Effector CD8-positive, alpha-beta T cell (primary cell): ENCODE data around the gene HOXD9.

Experiments
- DNase-seq: peaks from one replicate; lab custom pipeline; 2025; lab: John Stamatoyannopoulos, UW
- total RNA-seq, 4 experiments: gene quantifications; one replicate each; lab custom pipeline; 2026; lab: John Stamatoyannopoulos, UW

HOXD9 gene
- 0 to 0.09 (median 0) reads per million in 4 experiments for total RNA-seq

DNA sequence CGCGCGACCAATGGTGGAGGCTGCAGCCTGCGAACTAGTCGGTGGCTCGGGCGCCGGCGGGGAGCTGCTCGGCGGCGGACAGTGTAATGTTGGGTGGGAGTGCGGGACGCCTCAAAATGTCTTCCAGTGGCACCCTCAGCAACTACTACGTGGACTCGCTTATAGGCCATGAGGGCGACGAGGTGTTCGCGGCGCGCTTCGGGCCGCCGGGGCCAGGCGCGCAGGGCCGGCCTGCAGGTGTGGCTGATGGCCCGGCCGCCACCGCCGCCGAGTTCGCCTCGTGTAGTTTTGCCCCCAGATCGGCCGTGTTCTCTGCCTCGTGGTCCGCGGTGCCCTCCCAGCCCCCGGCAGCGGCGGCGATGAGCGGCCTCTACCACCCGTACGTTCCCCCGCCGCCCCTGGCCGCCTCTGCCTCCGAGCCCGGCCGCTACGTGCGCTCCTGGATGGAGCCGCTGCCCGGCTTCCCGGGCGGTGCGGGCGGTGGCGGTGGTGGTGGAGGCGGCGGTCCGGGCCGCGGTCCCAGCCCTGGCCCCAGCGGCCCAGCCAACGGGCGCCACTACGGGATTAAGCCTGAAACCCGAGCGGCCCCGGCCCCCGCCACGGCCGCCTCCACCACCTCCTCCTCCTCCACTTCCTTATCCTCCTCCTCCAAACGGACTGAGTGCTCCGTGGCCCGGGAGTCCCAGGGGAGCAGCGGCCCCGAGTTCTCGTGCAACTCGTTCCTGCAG, at the start of gene HOXD9:
TSS of gene HOXD9 (plus strand) at position 37 of the 728 bp plus-strand sequence. CDS start at position 87, 50 bp downstream.
- no peak for DNase-seq

DNA sequence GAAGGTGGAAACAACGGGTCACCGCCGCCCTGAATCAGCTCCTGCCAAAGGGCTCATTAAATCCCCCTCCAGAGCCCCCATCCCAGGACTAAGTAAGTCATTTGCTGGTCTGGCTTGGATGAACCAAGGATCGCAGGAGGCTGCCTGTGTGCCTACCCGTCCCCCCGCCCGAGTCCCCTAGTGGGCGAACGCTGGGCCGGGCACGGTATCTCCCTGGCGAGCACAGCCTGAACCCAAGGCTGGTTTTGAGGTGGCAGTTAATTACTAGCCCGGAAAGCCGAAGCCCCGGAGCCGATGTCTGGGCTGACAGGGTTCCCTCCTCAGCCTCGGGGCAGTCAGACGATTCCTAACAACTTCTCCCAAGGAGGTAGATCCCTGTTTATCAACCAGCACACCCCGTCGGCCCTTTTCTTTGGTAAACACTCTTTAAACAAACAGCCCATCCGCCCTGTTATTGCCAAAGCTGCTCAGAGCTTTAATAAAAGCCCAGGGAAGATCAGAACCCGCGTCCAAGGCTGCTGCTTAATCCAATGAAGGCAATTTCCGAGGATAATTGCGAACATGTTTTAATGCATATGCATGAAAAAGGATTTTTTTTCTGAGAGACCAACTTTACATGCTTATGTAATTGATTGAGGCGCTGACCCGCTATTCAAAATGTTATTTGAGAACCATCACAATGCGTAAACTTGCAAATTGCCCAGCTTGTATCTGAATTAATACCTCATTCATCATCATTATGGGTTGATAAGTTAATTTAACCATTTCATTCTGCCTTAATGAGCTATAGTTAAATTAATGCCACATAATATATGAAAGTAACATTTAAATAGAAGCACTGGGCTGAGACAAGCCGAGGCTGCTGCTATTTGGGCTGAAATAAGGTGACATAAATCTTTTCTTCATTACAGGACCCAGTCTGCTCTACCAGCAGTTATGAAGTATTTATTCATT, 49.3 kb upstream of the HOXD9 start:
- no peak for DNase-seq

DNA sequence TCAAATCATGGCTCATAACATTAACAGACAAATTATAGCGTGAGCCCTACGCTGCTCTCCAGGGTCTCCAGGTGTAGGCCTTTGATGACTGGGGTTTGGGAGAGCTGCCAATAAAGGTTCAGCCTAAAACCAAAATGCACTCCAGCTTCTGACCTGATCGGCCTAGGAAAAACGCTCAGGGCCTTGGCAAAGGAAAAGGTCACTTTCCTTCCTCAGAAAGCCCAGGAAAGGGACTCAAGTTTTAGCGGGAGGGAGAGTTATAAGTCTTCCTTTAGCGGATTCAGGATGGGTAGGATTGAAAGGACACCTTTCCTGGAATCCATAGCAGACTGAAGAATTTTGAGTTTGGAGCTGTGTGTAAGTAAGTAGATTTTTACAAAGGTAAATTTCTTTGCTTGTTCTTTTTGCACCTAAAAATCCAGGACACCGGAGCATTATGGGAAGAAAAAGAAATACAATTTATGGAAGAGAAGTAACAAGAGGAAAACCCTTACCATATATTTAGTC, 47.5 kb upstream of the HOXD9 start:
- no peak for DNase-seq

DNA sequence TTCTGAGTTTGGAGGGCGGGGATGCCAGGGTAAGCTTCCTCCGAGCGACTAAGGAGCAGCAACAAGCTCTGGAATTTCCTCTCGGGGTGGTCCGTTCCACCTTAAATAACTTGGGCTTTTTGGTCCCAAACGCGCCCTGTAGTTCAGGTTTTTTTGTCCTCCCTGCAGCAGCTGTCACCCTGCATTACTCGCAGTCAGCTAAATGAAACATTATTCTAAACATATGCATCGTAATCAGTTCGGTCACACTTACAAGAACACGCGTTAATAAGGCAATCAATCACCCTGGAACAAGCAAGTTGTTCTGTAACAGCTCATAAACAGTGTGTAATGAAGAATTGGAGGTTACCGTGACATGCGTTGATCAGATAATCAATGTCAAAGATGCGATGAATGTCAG, 47.0 kb upstream of the HOXD9 start:
- DNase-seq = no peak

DNA sequence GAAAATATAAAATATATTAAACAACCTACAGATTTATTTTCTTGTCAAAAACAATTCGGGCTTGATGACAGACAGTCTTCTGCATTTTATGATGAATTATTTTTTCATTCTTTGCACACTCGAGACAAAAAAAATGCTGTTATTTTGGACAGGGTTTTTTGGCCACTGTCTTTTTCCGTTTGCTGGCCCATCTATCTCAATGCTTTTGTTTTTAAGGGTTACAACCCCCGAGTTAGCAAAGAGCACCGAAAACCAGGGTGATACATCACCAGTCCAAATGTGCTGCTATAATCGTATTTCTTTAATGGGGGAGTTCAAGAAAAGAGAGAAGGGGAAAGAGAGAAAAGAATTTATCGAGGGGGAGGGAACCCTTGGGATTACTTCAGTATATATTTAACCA, 46.5 kb upstream of the HOXD9 start:
- DNase-seq = no peak

DNA sequence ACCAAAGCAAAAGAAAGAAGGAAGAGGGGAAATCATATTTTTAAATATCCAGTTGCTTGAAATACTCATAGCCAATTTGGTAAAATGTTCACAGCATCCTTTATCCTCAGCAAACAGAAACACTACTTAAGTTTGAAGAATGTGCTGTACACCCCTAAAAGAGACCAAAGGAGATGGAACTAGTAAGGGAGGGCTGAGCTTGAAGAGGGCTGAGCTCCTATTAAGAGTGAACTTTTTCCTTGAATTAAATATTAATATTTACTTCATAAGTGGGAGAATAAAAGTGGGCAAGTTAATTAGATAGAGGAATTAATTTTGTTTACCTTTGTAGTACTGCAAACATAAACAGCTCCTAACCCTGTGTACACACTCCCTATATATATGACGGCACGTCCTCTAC, 45.7 kb upstream of the HOXD9 start:
- no peak for DNase-seq

DNA sequence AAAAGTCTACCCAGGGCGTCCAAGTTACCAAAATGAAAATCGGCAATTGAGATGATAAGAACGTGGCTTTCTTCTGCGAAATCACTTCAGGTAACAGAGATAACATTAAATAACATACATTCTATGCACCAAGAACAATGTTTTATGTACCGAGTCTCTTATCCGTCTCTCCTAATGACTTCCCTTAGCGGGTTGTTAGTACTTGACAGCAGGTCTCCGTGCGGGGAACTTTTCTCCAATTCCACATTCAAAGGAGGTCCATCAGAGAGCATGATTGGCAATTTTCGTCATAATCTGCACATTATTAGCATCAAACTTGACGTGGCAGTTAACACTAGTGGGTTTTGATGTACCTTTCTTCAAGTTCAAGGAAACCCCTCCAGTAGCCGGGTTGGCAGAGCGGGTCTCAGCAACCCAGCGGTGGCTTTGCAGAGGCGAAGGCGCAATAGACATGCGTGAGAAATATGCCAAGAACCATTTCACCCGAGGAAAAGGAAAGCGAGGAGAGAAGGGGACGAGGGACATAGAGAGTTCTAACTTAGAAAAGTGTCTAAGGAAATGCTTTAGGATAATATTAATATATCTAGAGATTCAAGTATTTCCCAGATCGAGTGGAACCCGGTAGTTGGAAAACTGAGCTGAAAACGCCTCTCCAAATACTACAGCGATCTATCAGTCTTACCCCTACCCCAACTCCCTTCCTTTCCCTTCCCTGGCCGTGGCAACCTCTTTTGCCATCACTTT, 43.8 kb upstream of the HOXD9 start:
- DNase-seq = no peak

DNA sequence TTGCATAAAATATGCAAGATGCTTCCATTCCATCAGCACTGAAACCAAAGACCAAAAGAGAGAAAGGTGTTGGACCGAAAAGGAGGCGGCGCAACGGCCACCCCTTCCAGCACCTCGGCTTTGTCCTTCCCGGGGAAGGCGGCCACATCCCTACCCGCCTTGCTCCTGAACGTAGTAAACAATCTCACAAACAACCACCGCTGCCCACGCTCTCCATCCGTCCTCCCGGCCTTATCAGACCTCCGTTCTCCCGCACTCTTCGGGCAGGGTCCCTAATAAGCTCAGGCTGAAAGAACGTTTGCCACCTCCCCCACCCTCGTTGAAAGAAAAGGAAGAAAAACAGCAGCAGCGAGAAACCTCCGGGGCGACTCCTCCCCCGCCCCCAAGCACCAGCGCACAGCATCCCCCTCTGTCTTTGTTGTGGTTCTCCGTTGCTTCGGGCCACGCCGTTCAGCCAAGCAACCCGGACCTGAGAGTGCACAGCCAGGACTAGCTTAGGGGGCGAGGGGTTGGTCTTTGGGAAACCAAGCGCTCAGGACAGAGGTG, 43.2 kb upstream of the HOXD9 start:
- no peak for DNase-seq

DNA sequence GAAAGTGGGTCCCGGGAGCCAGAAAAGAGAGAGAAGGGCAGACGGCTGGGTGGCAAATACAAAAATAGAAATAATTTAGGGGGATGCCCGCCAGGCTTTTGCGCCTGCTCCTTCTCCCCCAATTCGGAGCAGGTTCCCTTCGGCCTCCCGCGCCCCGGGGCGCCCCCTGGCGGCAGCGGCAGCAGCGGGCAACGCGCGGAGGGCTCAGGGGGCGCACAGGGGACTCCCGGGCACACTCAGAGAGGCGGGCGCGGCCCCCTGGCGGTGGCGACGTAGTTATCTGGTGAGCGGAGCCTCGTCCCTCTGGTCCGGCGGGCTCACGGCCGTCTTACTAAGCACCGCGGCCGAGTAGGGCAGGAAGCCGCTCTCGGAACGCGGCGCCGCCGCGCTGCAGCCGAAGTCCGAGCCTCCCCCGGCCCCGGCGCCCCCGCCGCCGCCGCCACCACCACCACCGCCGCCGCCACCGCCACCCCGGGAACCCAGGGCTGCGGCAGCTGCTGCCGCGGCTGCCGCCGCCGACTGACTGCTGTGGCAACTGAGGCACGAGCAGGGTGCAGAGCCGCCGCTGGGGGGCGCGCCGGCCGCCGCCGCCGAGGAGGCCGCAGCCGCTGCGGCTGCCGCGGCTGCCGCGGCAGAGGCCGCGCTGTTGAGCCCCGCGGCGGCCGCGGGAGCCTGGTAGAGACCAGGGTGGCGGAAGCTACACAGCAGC, 42.5 kb upstream of the HOXD9 start:
- no peak for DNase-seq

DNA sequence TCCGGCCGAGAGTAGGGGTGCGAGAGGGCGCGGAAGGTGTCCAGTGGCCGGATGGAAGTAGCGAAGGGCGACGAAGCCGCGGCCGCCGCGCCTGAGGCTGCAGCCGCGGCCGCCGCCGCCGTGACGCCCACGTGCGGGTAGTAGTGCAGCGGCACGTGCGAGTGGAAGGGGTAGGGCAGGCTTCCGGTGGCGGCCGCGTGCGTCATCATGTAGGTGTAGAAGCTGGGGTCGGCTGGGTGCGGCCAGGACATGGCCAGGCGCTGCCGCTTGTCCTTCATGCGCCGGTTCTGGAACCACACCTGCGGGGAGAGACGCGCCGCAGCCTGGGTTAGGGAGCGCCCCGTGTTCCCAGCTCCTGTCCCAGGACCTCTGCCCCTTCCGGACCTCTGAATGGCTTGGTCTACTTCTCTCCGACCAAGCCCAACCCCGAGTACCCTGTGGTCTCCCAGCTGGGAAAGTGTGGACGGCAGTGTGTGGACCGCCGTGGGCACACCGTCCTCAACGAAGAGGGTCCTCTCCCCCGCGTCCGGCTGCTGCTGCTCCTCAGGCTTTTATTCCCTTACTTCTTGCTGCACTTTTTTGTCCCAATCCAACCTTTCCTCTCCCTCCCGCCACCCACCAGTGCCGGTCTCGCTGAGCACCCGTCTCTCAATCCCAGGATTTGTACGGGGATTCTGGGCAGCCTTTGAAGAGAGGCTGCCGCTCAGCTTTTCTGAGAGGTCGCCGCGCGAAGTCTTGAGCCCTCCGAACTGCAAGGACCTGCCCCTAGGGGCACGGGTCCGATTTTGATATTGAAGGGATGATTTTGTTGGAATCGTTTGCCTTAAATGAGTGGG, 41.8 kb upstream of the HOXD9 start:
- DNase-seq = no peak

DNA sequence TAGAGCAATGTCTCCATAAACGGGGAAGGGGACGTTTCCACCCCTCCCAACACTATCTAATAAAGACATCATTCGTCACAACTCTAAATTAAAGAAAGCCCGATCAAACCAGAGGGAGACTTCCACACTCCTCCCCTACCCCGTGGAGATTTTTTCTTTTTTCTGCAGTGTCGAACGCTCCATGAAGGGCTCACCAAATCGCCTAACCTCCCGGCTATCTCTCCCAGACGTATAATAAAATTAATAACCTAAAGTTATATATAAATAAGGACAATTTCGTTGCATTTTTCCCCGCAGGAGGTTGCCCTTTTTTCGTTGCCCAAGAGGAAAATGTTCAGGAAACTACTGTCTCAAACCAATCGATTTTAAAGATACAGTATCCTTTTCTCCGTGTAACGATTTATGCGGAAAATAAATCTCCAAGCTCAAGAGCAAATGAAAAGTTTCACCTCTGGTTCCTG, 41.1 kb upstream of the HOXD9 start:
- DNase-seq = no peak

DNA sequence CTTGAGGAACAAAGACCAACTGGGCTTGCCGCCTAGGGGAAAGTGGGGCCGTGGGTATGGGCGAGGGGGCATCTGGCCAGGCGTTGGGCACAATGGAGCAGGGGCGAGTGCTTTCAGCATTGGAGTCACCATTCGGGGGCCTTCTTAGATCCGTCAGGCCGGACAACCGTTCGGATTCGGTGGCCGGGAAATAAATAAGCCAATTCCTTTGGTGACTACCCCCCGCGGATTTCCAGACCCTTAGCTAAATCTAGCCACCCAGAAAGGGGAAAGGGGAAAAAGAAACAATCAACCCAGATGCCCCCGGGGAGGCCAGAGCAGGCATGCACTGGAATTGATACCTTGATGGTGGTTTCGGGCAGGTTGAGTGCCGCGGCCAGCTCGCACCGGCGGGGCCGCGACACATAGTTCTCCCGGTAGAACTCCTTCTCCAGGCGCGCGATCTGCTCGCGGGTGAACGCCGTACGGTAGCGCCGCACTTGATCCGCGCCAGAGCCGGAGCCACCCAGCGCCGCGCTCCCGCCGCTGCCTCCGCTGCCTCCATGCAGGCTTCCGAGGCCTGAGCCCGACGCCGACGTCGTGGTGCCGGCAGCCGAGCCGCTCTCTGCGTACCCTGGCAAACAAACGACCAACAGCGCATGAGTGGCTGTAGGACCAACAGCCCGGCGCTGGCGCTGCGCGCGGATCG, 40.5 kb upstream of the HOXD9 start:
- DNase-seq = no peak

DNA sequence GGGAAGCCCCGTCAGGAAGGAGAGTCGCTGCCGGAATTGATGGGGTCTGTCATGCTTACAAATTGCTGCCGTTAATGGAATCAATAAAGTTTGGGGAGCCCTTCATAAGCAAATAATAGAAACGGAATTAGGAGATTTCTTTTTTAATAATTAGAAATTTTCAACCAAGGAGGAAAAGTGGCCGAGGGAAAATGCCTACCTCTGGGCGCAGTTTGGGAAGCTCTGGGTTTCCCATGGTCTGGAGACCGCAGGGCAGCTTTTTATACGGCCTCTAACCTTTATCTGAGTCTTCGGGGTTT, 40.0 kb upstream of the HOXD9 start:
- DNase-seq = no peak

DNA sequence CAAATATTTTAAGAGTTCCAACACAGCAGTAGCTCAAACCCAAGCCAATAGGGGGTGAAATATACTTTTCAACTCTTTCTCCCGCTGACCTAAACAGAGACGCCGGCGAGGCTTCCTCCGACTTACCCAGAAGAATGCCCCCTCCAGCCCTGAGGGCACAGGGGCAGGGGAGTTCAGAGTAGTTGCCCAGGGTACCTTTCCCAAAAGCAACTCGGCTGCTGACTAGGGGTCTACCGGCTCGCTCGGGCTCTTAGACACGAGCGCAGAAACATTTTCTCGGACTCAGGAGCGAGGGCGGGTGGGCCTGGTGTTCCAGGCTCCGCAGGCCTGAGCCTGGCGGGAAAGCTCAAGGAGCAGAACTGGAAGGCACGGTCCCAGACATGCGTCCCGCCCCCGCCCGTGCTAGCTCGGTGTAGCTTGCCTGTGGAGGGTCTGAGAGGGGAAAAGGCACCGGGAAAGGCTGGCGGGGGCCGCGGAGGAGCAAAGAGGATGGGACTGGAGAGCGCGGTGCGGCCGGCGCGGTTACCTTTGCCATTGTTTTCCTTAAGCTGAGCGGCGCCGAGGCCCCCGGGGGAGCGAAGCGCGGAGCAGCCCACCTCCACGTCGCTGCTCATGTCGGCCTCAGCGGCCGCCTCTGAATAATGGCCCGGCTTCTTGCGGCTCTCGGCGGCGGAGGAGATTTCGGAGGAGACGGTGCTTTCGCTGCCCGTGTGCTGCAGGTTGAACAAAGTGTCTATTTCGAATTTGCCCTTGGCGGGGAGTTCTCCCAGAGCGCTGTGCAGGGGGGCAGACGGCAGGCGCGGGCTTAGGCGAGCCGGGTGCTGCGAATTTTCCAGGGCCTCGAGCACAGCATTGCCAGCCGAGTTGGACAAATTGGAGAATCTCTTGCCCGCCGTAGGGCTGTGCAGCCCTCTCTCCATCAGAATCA, 39.4 kb upstream of the HOXD9 start:
- no peak for DNase-seq

DNA sequence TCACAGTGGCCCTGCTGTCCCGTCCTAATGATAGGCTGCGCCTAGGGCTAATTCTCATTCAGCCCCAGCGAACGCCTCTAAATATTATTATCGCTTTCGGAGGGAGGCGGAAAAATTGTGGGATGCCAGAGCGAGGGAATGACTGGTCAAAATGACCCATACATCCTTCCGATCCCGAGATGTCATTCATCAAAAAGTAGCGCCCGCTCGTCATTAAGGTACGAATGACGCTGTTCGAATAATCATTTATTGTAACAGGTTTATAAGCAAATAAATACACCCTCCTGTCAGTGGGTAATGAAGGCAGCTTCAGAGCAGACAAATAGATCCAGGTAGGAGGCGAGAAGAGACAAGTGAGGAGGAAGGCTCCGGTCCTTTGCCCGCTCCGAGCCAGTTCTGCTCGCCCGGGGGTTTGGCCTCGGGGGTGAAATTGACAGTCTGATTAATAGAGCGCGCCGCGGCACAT, 38.7 kb upstream of the HOXD9 start, which contains the start of gene EVX2:
TSS of gene EVX2 (minus strand) at position 167 of the 466 bp plus-strand sequence. CDS start 186 bp downstream, outside the sequence.
- no peak for DNase-seq

DNA sequence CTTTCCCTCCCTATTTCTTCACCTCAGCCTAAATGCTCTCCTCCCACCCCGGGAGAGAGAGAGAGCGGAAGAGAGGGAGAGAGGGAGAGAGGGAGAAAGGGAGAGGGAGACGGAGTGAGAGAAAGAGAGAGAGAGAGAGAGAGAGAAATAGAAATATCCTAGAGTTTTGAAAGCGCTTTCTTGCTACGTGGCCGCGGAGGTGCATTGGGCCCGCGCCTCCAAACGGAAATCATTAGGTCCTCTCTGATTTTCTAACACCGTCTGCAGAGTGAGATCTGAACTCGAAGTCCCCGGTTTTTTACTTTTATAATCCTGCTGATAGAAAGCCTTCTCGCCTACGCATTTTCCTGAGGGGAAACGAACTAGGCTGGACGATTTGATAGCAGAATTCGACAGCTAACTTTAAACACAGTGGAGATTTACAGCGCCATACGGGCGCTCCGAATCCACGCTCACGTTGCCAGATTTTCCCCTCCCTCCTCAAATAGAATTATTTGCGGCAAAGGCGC, 37.9 kb upstream of the HOXD9 start:
- no peak for DNase-seq

DNA sequence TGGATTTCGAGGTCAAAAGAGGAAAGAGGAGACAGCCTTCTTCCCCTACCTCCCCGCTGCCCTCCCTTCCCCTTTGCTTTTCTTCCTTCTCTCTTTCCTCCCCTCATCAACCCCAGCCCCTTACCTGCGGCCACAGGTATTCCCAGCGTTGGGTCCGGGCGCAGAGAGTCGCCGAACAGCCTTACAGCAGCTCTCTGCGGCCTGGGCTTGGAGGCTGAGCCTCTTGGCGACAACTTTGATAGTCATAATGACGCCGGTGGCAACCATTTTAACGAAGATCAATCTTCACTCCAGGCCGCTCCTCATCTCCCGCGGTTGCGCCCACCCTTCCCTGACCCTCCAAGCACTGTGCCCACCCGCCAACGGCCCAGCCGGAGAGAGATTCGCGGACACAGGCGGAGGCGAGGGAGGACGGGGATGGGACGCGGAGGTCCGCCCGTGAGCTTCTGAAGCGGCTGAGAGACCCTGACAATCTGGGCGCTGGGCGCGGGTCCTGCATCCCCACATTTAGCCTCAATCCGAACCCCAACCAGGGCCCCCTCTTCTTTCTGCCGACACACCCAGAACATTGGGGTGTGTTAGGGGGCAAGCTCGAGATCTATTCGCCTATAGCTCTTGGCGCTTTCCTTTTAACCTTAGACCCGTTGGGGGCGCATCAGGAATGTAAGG, 37.3 kb upstream of the HOXD9 start:
- no peak for DNase-seq
